Natural killer cell treated with Interleukin-12 subunit alpha and Interleukin-12 subunit beta and Interleukin-15 and Interleukin-18, amount 100 ng/mL, for 72 hours (primary cell): ENCODE results near the gene HIRIP3. TPM values are rescaled to one million over a fixed set of nuclear protein-coding genes. Genes with fewer than 3 reads are reported as not detected.
"Not testable (repeated sequence)": the region's sequence is repeated elsewhere in the genome, so short reads cannot be mapped to it uniquely, and the experiment has no call there.

Source experiments
- ATAC-seq, 2 donors: fragments of 150-1000 bp; cut with Tn5 transposase in 1 of 2; sonication (Bioruptor Pico), chemical (Tn5 transposase) in 1 of 2; 2 replicates each; pipeline ENCODE4 v1.10.0; 2021
- DNase-seq: peaks from one replicate; pipeline ENCODE4 v3.0.0; 2022; ENCODE audit warnings: low spot score
- H3K27ac Mint-ChIP-seq, 2 donors: 1 replicate in 1 of 2; 2 replicates in 1 of 2; pipeline ENCODE4 v1.8.0; 2022; ENCODE audit warnings: mixed read lengths in 2 of 2, mild to moderate bottlenecking in 1 of 2, moderate library complexity in 1 of 2
- H3K27me3 Mint-ChIP-seq, 2 donors: 1 replicate in 1 of 2; 2 replicates in 1 of 2; pipeline ENCODE4 v1.8.0; 2022; ENCODE audit warnings: mixed read lengths in 2 of 2
- H3K36me3 Mint-ChIP-seq: one replicate; pipeline ENCODE4 v1.8.0; 2022; ENCODE audit warnings: mixed read lengths
- H3K4me1 Mint-ChIP-seq, 2 donors: 1 replicate in 1 of 2; 2 replicates in 1 of 2; pipeline ENCODE4 v1.8.0; 2022; ENCODE audit warnings: low read depth in 2 of 2, mixed read lengths in 2 of 2, mild to moderate bottlenecking in 1 of 2
- H3K4me3 Mint-ChIP-seq: one replicate; pipeline ENCODE4 v1.8.0; 2022; ENCODE audit warnings: mixed read lengths
- H3K9me3 Mint-ChIP-seq: 2 replicates; pipeline ENCODE4 v1.8.0; 2022; ENCODE audit warnings: mixed read lengths
- total RNA-seq, 2 donors: library from RNA; stranded (reverse); gene quantifications; one replicate each; pipeline ENCODE4 v1.2.3, GENCODE V29; 2022

HIRIP3 gene
- total RNA-seq, 2 donors from 2014 or later, result 30.0 to 40.8 TPM

DNA sequence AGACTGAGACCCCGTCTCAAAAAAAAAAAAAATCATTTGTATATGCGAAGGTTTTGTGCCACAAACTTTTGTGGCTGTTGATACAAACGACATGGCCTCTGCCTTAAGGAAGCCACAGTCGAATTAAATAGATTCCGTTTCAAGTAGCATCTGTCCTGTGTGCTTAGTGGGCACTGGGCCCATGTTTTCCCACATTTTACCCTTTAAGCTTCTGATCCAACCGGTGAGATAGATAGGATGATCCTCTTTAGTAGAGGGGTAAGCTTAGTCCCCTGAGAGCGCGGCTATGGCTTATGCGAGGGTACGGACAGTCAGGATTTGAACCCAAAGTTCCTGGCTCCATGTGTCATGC, 34.3 kb downstream of the HIRIP3 start:
- ATAC-seq, result no peak
- Mint-ChIP-seq H3K9me3 (no peaks in the 10 kb centered on the region), H3K4me1 (peaks cover 15 to 16% of the 10 kb centered on the region in 2 donors), H3K27ac (peak overlapping the region; percentile 70 to 84), H3K27me3 (no peaks in the 10 kb centered on the region), H3K36me3 (no peaks in the 10 kb centered on the region), H3K4me3 (peak overlapping the region; percentile 96)
- DNase-seq, result no peak

DNA sequence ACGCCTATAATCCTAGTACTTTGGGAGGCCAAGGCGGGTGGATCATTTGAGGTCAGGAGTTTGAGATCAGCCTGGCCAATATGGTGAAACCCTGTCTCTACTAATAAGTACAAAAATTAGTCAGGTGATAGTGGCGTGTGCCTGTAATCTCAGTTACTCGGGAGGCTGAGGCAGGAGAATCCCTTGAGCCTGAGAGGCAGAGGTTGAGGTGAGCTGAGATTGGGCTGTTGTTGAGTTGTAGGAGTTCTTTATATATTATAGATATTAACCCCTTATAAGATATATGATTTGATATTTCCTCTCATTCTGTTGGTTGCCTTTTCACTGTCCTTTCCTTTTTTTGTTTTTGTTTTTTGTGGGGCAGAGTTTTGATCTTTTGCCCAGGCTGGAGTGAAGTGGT, 35.6 kb downstream of the HIRIP3 start:
- not testable (repeated sequence) for H3K9me3 Mint-ChIP-seq, DNase-seq, H3K27ac Mint-ChIP-seq, ATAC-seq, H3K27me3 Mint-ChIP-seq, H3K4me3 Mint-ChIP-seq, H3K36me3 Mint-ChIP-seq
- H3K4me1 Mint-ChIP-seq, result peaks cover 15 to 16% of the 10 kb centered on the region in 2 donors

DNA sequence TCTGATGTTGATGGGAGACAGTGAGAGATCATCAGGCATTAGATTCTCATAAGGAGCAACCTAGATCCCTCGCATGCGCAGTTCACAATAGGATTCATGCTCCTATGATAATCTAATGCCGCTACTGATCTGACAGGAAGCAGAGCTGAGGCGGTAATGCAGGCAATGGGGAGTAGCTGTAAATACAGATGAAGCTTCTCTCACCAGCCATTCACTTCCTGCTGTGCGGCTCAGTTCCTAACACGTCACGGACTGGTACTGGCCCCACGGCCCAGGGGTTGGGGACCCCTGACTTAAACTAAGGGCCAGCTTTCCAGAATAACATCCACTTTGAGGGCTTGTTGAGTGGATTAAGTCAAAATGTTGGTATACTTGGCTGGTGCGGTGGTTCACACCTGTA, 36.1 kb downstream of the HIRIP3 start:
- Mint-ChIP-seq H3K4me3 (no peak overlapping the region), H3K27me3 (no peaks in the 10 kb centered on the region), H3K9me3 (no peaks in the 10 kb centered on the region), H3K27ac (no peak overlapping the region), H3K36me3 (no peaks in the 10 kb centered on the region), H3K4me1 (peaks cover 15 to 16% of the 10 kb centered on the region in 2 donors)
- DNase-seq, result no peak
- ATAC-seq, result no peak

DNA sequence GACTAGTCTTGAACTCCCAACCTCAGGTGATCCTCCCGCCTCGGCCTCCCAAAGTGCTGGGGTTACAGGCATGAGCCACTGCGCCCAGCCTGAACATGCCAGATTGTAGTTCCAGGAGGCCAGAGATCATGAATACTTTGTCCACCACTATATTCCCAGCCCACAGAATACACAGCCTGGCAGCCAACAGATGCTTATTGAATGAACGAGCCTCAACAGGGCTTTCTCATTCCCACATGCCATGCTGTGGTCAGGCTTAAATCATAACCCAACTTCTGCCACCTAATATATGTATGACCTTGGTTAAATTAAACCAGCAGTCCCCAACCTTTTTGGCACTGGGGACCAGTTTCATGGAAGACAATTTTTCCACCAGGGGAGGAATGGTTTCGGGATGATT, 36.7 kb downstream of the HIRIP3 start:
- no peaks in the 10 kb centered on the region for H3K9me3 Mint-ChIP-seq
- ATAC-seq (no peak), DNase-seq (no peak)
- H3K27ac Mint-ChIP-seq, result no peak overlapping the region
- no peak overlapping the region for H3K4me3 Mint-ChIP-seq
- no peaks in the 10 kb centered on the region for H3K36me3 Mint-ChIP-seq
- H3K4me1 Mint-ChIP-seq, result peaks cover 15 to 16% of the 10 kb centered on the region in 2 donors
- no peaks in the 10 kb centered on the region for H3K27me3 Mint-ChIP-seq

DNA sequence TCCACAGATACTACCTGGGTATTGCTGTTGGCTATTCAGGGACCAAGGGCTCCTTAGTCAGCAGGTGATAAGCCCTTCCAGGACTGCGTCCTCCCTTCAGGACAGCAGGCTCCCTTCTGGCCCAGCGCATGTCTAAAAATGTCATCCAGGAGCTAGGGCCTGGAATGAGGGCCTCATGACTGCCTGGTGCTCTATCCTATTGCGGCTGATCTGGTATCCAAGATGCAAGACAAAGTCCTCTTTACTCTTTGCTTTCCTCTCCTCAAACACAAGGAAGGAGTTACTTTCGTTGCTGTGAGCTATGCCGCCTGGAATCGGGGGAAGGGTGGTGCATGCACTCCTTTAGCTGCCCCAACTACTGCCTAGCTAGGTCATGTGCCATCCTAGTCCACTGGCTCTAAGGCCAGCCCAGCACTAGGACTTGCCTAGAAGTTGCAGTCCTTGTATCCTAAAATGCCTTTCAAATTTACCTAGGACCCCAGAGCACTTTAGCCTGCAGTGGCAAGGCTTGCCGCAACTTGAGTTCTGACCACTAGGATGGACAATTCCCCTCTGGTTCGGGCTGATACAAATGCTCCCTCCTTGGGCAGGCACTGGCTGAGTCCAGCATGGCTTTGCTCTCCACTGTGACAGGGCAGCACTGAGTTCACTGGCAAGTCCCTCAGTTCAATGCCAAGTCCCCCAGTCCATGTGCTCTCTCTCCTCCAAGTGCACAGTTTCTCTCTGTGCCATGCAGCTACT, 43.6 kb downstream of the HIRIP3 start:
- Mint-ChIP-seq H3K4me3 (no peak overlapping the region), H3K27ac (no peak overlapping the region), H3K36me3 (peaks cover 5% of the 10 kb centered on the region), H3K4me1 (no peaks in the 10 kb centered on the region), H3K27me3 (peaks cover 2 to 5% of the 10 kb centered on the region in 2 donors), H3K9me3 (no peaks in the 10 kb centered on the region)
- DNase-seq (no peak), ATAC-seq (no peak)

DNA sequence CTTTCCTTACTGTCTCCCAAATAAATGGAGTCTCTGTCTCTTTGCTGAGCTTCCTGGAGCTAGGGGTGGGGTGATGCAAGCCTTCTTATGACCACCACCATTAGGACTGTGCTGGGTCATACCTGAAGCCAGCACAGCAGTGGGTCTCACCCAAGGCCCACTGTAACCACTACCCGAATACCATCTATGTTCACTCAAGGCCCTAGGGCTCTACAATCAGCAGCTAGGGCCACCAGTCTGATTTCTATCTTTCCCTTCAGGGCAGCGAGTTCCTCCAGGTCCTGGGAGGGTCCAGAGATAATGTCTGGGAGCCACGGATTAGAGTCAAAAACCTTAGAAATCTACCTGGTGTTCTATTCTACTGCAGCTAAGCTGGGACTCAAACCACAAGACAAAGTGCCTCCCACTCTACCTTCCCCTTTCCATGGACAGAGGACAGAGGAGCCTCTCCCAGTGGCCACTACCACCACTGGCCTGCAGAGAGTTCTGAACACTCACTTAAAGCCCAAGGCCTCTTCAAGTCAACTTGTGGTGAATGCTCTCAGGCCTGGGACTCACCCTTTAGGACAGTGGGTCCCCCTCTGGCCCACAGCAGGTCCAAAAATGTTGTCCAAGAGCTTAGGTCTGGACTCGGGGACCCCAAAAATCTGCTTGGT, 44.5 kb downstream of the HIRIP3 start:
- H3K4me3 Mint-ChIP-seq, result no peak overlapping the region
- H3K36me3 Mint-ChIP-seq, result peaks cover 5% of the 10 kb centered on the region
- H3K4me1 Mint-ChIP-seq, result no peaks in the 10 kb centered on the region
- no peaks in the 10 kb centered on the region for H3K9me3 Mint-ChIP-seq
- ATAC-seq, result no peak
- H3K27ac Mint-ChIP-seq, result no peak overlapping the region
- H3K27me3 Mint-ChIP-seq, result peaks cover 2 to 5% of the 10 kb centered on the region in 2 donors
- DNase-seq, result no peak

DNA sequence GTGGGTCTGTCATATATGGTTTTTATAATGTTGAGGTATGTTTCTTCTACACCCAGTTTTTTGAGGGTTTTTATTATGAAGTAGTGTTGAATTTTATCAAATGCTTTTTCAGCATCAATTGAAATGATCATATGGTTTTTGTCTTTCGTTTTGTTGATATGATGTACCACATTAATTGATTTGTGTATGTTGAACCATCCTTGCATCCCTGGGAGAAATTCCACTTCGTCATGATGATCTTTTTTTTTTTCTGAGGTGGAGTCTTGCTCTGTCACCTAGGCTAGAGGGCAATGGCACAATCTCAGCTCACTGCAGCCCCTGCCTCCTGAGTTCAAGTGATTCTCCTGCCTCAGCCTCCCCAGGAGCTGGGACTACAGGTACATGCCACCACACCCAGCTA, 47.5 kb downstream of the HIRIP3 start:
- H3K36me3 Mint-ChIP-seq, result peaks cover 5% of the 10 kb centered on the region
- no peak overlapping the region for H3K4me3 Mint-ChIP-seq
- no peaks in the 10 kb centered on the region for H3K4me1 Mint-ChIP-seq
- H3K9me3 Mint-ChIP-seq, result no peaks in the 10 kb centered on the region
- DNase-seq (no peak), ATAC-seq (no peak)
- peaks cover 2 to 5% of the 10 kb centered on the region in 2 donors for H3K27me3 Mint-ChIP-seq
- H3K27ac Mint-ChIP-seq, result no peak overlapping the region

DNA sequence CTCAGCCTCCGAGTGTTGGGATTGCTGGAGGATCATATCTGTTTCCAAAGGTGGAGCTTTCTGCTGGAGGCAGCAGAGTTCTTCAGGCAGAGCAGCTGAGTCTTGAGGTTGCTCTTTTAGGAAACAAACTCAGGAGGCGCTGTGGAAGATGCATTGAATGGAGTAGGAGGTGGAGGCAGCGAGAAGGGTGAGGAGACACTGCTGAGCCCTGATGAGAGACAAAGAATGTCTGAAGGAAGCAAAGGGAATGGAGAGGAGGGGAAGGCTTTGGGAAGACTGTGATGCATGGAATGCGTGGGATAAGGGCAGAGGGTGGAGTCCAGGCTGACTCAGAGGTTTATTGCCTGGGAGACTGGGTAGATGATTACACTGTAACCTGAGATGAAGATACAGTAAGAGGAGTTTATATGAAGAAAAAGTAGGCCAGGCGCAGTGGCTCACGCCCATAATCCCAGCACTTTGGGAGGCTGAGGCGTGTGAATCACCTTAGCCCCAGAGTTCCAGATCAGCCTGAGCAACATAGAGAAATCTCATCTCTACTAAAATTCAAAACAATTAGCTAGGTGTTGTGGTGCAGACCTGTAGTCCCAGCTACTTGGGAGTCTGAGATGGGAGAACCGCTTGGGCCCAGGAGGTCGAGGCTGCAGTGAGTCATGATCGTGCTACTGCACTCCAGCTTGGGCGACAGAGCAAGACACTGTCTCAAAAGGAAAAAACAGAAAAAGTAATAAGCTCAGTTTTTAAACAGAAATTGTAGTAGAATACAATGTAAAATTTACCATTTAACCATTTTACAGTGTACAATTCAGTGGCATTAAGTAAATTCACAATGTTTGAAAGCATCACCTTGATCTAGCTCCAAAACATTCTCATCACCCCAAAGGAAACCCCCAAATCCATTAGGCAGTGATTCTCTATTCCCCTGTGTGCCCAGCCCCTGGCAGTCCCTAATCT, 51.3 kb downstream of the HIRIP3 start:
- Mint-ChIP-seq H3K27ac (no peak overlapping the region), H3K9me3 (no peaks in the 10 kb centered on the region), H3K4me1 (no peaks in the 10 kb centered on the region)

More for the DNA sequence above, 51.3 kb downstream of the HIRIP3 start:
- Mint-ChIP-seq H3K36me3 (no peaks in the 10 kb centered on the region), H3K27me3 (peaks cover 0 to 7% of the 10 kb centered on the region in 2 donors), H3K4me3 (no peak overlapping the region)
- no peak for ATAC-seq
- DNase-seq, result no peak

Other genes starting within 250 kb of the HIRIP3 start
- 10 to 100 TPM; 15.1 to 17.9 TPM for gene C16orf54, start 249.6 kb downstream of the HIRIP3 start, total RNA-seq
- gene ZG16, start 217.4 kb downstream of the HIRIP3 start, total RNA-seq, result not detected
- 100 to 1,000 TPM in 1 of 2 donors, 10 to 100 TPM in 1; 63.4 to 174 TPM for gene KIF22, start 204.9 kb downstream of the HIRIP3 start, total RNA-seq
- 100 to 1,000 TPM; 241 to 424 TPM for gene MAZ, start 189.1 kb downstream of the HIRIP3 start, total RNA-seq
- 1 to 10 TPM in 1 of 2 donors, under 1 TPM in 1; 0.98 to 2.8 TPM for gene PRRT2, start 183.4 kb downstream of the HIRIP3 start, total RNA-seq
- gene PAGR1, start 179.5 kb downstream of the HIRIP3 start, total RNA-seq, result 10 to 100 TPM; 20.5 to 36.1 TPM
- gene MVP, start 175.2 kb downstream of the HIRIP3 start, total RNA-seq, result 100 to 1,000 TPM in 1 of 2 donors, 10 to 100 TPM in 1; 86.1 to 180 TPM
- 10 to 100 TPM; 60.1 to 62.9 TPM for gene CDIPT, start 132.4 kb downstream of the HIRIP3 start, total RNA-seq
- gene SEZ6L2, start 96.1 kb downstream of the HIRIP3 start, total RNA-seq, result not detected
- gene ASPHD1, start 95.1 kb downstream of the HIRIP3 start, total RNA-seq, result 1 to 10 TPM in 1 of 2 donors, not detected in 1; 1.3 TPM
- 10 to 100 TPM; 53.6 to 92.7 TPM for gene KCTD13, start 69.4 kb downstream of the HIRIP3 start, total RNA-seq
- 10 to 100 TPM; 44.3 to 51.6 TPM for gene TMEM219, start 33.5 kb downstream of the HIRIP3 start, total RNA-seq
- 10 to 100 TPM; 39.6 to 66.8 TPM for gene TAOK2, start 21.7 kb downstream of the HIRIP3 start, total RNA-seq
- gene INO80E, start 624 bp upstream of the HIRIP3 start, total RNA-seq, result 100 to 1,000 TPM; 101 to 133 TPM
- not detected for gene DOC2A, start 15.4 kb upstream of the HIRIP3 start, total RNA-seq
- not detected for gene C16orf92, start 27.6 kb upstream of the HIRIP3 start, total RNA-seq
- gene TLCD3B, start 35.7 kb upstream of the HIRIP3 start, total RNA-seq, result 1 to 10 TPM; 1.4 to 5.3 TPM
- gene ALDOA, start 70.1 kb upstream of the HIRIP3 start, total RNA-seq, result 1,000 to 10,000 TPM; 1,789 to 1,983 TPM
- gene PPP4C, start 80.4 kb upstream of the HIRIP3 start, total RNA-seq, result 100 to 1,000 TPM; 144 to 148 TPM
- under 1 TPM; 0.29 to 0.78 TPM for gene TBX6, start 96.3 kb upstream of the HIRIP3 start, total RNA-seq
- 10 to 100 TPM; 21.1 to 25.8 TPM for gene YPEL3, start 100.6 kb upstream of the HIRIP3 start, total RNA-seq
- gene GDPD3, start 117.9 kb upstream of the HIRIP3 start, total RNA-seq, result 1 to 10 TPM; 1.6 to 5.6 TPM
- 10 to 100 TPM; 34.3 to 35.9 TPM for gene MAPK3, start 127.6 kb upstream of the HIRIP3 start, total RNA-seq
- gene CORO1A, start 188.0 kb upstream of the HIRIP3 start, total RNA-seq, result 1,000 to 10,000 TPM in 1 of 2 donors, 100 to 1,000 TPM in 1; 987 to 1,615 TPM
- gene BOLA2B, start 198.0 kb upstream of the HIRIP3 start, total RNA-seq, result 100 to 1,000 TPM; 206 to 410 TPM
- gene SLX1A, start 198.3 kb upstream of the HIRIP3 start, total RNA-seq, result 100 to 1,000 TPM in 1 of 2 donors, 10 to 100 TPM in 1; 48.6 to 169 TPM
- gene SULT1A3, start 203.6 kb upstream of the HIRIP3 start, total RNA-seq, result 10 to 100 TPM; 19.1 to 46.7 TPM